Measurements from ENCODE around the gene PRDM16. TPM values are rescaled to one million over a fixed set of nuclear protein-coding genes. Genes with fewer than 3 reads are reported as not detected.

PRDM16 gene
- total RNA-seq, 1 donor from 2014 or later: 17.7 TPM

- intact Hi-C loops (cut with micrococcal nuclease): loop anchor here (10.0 kb wide), 1 partner anchor 409 kb away; no protein-coding TSS in a partner anchor
- ATAC-seq: peak; percentile 94
- peak; percentile 92 for DNase-seq
Observed at GRCh38 chr1:3423245-3423829, 354.3 kb downstream of the PRDM16 start.

DNA sequence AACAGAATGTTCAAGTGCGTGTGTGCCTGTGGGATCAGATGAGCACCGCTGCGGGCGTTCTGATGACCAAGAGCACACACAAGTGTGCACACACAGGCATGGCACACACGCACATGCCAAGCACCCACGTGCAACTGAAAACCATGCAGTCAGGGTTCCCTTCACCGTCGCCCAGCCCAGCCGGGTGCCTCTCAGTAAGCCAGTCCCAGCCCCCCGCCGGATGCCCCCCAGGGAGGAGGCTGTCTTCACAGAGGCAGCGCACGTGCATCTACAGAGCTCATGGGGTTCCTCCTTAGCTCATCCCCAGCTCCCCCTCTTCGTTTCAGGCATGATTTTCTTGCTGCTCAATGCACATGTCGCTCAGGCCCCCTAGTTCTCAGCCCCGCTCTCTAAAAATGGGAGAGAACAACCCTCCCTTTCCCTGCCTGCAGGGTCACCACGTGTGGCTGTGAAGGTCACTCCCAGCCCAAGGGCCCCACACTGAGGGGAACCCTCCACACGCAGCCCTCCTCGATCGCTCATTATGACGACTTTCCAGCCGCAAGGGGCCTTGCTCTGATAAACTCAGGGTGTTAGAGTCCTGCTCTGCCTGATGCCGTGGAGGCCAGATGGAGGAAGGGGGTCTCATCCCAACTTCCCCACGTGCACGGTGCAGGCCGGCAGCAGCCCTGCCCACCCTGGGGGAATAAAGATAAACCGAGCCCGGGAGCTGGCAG is 355.1 kb downstream of the PRDM16 start:
- ATAC-seq (peak; percentile 2), DNase-seq (no peak)
- intact Hi-C loops (cut with micrococcal nuclease): loop anchor here (10.0 kb wide), 1 partner anchor 409 kb away; no protein-coding TSS in a partner anchor

- DNase-seq (no peak), ATAC-seq (no peak)
- intact Hi-C loops (cut with micrococcal nuclease): loop anchor here (10.0 kb wide), 1 partner anchor 411 kb away; no protein-coding TSS in a partner anchor
Observed at GRCh38 chr1:3425486-3426215, 356.6 kb downstream of the PRDM16 start.

GRCh38 chr1:3426956-3427535 is 358.0 kb downstream of the PRDM16 start:
- intact Hi-C loops (cut with micrococcal nuclease): loop anchor here (10.0 kb wide), 1 partner anchor 412 kb away; no protein-coding TSS in a partner anchor
- no peak for DNase-seq

DNA sequence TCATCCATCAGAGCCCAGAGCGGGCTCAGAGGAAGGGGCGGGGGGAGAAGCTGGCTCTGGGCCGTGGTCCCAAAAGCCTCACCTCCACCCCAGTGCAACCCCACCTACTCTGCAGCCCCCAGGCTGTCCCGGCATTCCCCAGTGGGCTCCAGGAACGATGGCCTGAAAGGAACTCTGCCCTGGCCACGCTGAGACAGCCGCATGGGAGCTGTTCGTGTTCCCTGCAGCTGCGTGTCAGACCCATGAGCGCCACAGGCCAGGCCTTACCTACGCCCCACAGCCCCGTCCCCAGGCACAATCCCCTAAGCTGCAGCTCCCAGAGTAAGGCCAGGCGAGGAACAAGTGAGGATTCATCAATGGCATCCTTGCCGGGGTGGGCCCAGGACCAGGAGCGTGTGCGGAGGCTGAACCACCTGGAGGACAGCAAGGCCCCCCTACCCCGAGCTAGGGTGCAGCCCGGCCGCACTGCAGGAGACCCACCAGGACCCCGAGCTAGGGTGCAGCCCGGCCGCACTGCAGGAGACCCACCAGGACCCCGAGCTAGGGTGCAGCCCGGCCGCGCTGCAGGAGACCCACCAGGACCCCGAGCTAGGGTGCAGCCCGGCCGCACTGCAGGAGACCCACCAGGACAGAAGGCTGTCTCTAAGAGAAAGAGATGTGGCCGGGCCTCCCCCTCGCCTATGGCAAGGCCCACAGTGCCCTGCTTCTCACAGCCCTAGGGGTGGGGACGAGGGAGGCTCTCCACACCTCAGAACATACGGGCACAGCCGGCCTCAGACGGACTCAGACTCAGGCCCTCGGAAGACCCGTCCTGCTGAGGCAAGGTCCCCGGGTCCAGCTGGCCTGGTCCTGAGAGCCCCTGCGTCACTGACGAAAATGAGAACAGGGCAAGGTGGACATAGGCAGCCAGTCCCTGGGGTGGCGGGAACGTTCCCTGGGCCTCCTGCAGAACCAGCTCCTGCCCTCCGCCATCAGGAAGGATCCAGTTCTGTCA is 359.0 kb downstream of the PRDM16 start:
- DNase-seq (no peak), ATAC-seq (no peak)
- intact Hi-C loops (cut with micrococcal nuclease): loop anchor here (10.0 kb wide), 1 partner anchor 413 kb away; no protein-coding TSS in a partner anchor

More at GRCh38 chr1:3426956-3427535, 358.0 kb downstream of the PRDM16 start:
- ATAC-seq: no peak

DNA sequence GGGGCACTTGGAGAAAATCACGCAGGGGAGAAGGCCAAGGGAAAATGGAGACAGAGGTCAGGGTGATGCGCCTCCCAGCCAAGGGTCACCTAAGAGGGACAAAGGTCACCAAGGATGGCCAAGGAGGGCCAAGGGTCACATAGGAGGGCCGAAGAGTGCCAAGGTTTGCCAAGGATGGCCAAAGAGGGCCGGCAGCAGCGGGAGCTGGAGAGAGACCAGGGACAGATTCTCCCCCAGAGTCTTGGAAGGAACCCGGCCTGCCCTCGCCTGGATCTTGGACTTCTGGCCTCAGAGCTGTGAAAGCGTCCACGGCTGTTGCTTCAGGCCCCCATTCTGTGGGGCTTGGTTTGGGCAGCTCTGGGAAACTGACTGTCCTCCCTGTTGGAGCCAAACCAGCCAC is 359.9 kb downstream of the PRDM16 start:
- DNase-seq: no peak
- ATAC-seq: no peak
- intact Hi-C loops (cut with micrococcal nuclease): loop anchor here (10.0 kb wide), 1 partner anchor 414 kb away; no protein-coding TSS in a partner anchor

GRCh38 chr1:3429320-3429719 is 360.3 kb downstream of the PRDM16 start:
- no peak for ATAC-seq
- intact Hi-C loops (cut with micrococcal nuclease): loop anchor here (10.0 kb wide), 1 partner anchor 415 kb away; no protein-coding TSS in a partner anchor
- DNase-seq: no peak

- ATAC-seq (no peak), DNase-seq (no peak)
- intact Hi-C loops (cut with micrococcal nuclease): loop anchor here (10.0 kb wide), 1 partner anchor 415 kb away; no protein-coding TSS in a partner anchor
Observed at GRCh38 chr1:3429766-3430165, 360.8 kb downstream of the PRDM16 start.

DNA sequence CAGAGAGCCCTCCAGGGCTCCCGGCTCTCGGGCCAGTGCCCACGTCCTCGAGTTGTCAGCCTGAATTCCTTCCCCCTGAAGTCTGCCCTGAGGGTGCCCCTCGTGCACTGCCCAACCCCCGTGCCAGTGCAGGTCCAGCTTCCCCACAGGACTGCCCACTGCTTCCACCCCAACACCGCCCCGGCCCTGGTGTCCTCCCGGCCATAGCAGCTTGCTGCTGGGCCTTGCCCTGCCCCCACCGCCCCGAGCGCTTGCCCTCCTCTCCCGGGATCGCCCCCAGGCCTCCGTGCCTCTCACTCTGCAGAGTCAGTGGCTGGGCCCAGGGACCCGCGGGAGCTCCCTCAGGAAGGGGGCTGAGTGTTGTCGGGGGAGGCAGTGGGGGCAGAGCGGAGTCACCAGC is 361.4 kb downstream of the PRDM16 start:
- intact Hi-C loops (cut with micrococcal nuclease): no loop called here
- ATAC-seq (no peak), DNase-seq (no peak)

DNA sequence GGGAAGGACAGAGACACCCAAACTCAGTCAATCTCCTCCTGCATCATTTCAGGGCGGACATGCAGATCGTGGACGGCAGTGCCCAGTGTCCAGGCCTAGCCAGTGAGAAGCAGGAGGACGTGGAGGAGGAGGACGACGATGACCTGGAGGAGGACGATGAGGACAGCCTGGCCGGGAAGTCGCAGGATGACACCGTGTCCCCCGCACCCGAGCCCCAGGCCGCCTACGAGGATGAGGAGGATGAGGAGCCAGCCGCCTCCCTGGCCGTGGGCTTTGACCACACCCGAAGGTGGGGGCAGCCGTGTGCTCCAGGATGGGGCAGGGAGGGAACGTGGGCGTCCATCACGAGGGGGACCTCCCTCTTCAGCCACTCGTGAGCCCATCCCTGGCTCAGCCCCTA is 361.8 kb downstream of the PRDM16 start:
- DNase-seq (no peak), ATAC-seq (no peak)
- intact Hi-C loops (cut with micrococcal nuclease): no loop called here

GRCh38 chr1:3431266-3431665 is 362.3 kb downstream of the PRDM16 start:
- no peak for DNase-seq
- intact Hi-C loops (cut with micrococcal nuclease): no loop called here
- no peak for ATAC-seq

DNA sequence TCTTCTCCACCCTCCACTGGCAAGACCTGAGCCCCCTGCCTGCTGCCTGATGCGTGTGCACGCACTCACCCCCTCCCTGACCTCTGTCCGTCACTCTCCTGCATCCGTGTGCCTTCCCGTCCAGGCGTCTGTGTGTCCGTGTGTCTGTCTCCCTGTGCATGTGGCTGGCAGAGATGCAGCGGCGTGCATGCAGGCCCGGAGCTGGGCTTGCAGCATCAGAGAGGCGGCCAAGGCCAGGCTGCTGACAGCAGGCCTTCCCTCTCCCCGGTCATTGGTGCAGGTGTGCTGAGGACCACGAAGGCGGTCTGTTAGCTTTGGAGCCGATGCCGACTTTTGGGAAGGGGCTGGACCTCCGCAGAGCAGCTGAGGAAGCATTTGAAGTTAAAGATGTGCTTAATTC is 362.7 kb downstream of the PRDM16 start:
- DNase-seq: no peak
- intact Hi-C loops (cut with micrococcal nuclease): no loop called here
- no peak for ATAC-seq

DNA sequence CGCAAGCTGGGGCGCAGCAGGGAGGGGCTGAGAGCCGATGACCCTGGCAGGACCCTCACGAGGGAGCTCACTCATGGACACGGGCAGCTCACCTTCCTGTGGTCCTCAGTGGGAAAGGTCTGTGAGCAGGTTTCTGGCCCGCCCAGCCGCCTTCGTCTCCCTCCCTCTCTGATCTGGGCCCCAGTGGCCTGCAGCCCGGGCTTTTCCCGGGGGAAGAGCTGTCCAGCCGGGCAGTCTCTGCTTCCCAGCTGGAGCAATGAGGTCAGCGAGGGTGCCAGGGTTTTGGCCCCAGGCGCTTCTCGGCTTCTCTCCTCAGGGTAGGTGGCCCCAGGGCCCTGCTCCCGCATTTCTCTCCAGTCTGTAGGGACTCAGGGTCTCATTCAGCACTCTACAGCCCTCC is 363.3 kb downstream of the PRDM16 start:
- intact Hi-C loops (cut with micrococcal nuclease): no loop called here
- no peak for DNase-seq
- no peak for ATAC-seq

- ATAC-seq: no peak
Observed at GRCh38 chr1:3433076-3433475, 364.1 kb downstream of the PRDM16 start.

DNA sequence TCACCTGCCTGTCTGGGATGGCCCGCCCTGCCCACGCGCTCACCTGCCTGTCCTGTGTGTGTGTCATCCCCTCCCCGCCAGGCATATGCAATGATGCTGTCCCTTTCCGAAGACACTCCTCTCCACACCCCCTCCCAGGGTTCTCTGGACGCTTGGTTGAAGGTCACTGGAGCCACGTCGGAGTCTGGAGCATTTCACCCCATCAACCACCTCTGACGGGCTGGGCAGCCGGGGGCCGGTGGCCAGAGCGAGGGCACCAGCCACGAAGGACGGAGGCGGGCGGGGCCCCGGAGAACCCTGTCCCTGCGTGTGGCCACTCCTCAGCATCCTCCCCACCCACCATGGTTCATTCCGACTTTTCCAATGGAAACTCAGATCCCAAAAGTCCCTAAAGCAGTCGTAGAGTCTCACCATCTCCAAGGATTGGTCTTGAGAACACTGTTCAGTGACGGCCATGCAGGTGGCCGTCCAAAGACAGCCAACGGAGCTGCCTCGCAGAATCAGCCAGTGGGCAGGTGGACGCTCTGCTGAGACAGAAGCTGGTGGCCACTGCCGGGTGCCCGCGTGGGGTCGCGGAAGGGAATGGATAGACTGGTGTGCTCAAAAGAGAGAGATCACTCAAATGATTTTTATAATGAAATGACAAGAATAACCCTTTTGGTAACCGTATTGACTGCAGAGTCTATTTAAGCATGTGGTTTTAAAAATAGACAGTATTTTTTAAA is 364.8 kb downstream of the PRDM16 start:
- DNase-seq (no peak), ATAC-seq (no peak)
- intact Hi-C loops (cut with micrococcal nuclease): no loop called here

More at GRCh38 chr1:3433076-3433475, 364.1 kb downstream of the PRDM16 start:
- no peak for DNase-seq
- intact Hi-C loops (cut with micrococcal nuclease): no loop called here

- ATAC-seq (no peak), DNase-seq (no peak)
- intact Hi-C loops (cut with micrococcal nuclease): no loop called here
Observed at GRCh38 chr1:3434406-3435110, 365.6 kb downstream of the PRDM16 start.

GRCh38 chr1:3435666-3436065 is 366.7 kb downstream of the PRDM16 start:
- ATAC-seq (no peak), DNase-seq (no peak)
- intact Hi-C loops (cut with micrococcal nuclease): no loop called here

Data from left ventricle myocardium superior (tissue), 1 donor.